A549 (cell line): ENCODE results near the gene LRFN3. TPM values are rescaled to one million over a fixed set of nuclear protein-coding genes. Genes with fewer than 3 reads are reported as not detected.
A peak's percentile ranks its signal among the peaks of the same experiment; 100 is the strongest.
"Not testable (repeated sequence)": the region's sequence is repeated elsewhere in the genome, so short reads cannot be mapped to it uniquely, and the experiment has no call there.

Source experiments
- ATAC-seq, 2 experiments: fragments of 200-7000 bp in 1 of 2; fragments of >200 bp in 1 of 2; cut with Nextera tagmentation in 1 of 2; cut with Tn5 transposase in 1 of 2; 3 replicates each; pipeline versions ENCODE4 v1.8.0 to v1.9.1; 2018 to 2020; ENCODE audit warnings: mild to moderate bottlenecking in 1 of 2, moderate library complexity in 1 of 2
- CTCF ChIA-PET: fragments of 300-600 bp; sonication (Branson Sonifier 250); formaldehyde crosslinking; extraction: SDS; loops from one replicate; lab custom pipeline; 2021; ENCODE audit warnings: antibody characterized with exemption, inconsistent platforms; lab: Yijun Ruan, JAX
- POLR2A ChIA-PET: fragments of 350-600 bp; formaldehyde crosslinking; extraction: SDS; loops from one replicate; lab custom pipeline; 2021; ENCODE audit warnings: antibody characterized with exemption, inconsistent platforms; lab: Yijun Ruan, JAX
- DNase-seq, 2 experiments: peaks; one replicate each; pipeline versions ENCODE4 v3.0.0 to v3.0.0-alpha.2; 2011 to 2016; ENCODE audit warnings: low read depth in 1 of 2, low spot score in 1 of 2
- FAIRE-seq: peaks from 2 replicates; lab custom pipeline; 2011; peaks lifted over from hg19 to GRCh38; lab: Jason Lieb, UNC
- H3K27ac ChIP-seq, 2 experiments: fragments of >200 bp; sonication (Bioruptor Twin); formaldehyde crosslinking; 3 replicates each; pipeline ENCODE4 v1.5.1; 2016 to 2017
- H3K4me1 ChIP-seq: fragments of >200 bp; sonication (Bioruptor Twin); formaldehyde crosslinking; 3 replicates; pipeline ENCODE4 v1.6.1; 2016
- H3K4me2 ChIP-seq: fragments of >200 bp; sonication (Bioruptor Twin); formaldehyde crosslinking; 3 replicates; pipeline ENCODE4 v1.6.1; 2016
- H3K4me3 ChIP-seq: fragments of >200 bp; sonication (Bioruptor Twin); formaldehyde crosslinking; 3 replicates; pipeline ENCODE4 v1.5.1; 2016
- H3K9me3 ChIP-seq: fragments of >200 bp; sonication (Bioruptor Twin); formaldehyde crosslinking; 3 replicates; pipeline ENCODE4 v1.6.1; 2016
- CHD4 ChIP-seq: fragments of 200-600 bp; sonication (generic); IDR thresholded peaks from 2 replicates; pipeline ENCODE4 v1.6.1; 2016; ENCODE audit warnings: antibody characterized with exemption, mild to moderate bottlenecking, borderline replicate concordance
- E2F6 ChIP-seq: IDR thresholded peaks from 2 replicates; pipeline ENCODE4 v1.6.1; 2012; ENCODE audit warnings: low read depth, borderline replicate concordance
- EP300 ChIP-seq, 2 experiments: fragments of >200 bp; sonication (Bioruptor Twin); formaldehyde crosslinking; IDR thresholded peaks; 2 replicates in 1 of 2; 3 replicates in 1 of 2; pipeline ENCODE4 v1.6.1; 2016 to 2017
- JUN ChIP-seq, 2 experiments: fragments of >200 bp; sonication (Bioruptor Twin); formaldehyde crosslinking; IDR thresholded peaks; 2 replicates in 1 of 2; 3 replicates in 1 of 2; pipeline ENCODE4 v1.6.1; 2016 to 2017
- MAZ ChIP-seq: fragments of 150-350 bp; IDR thresholded peaks from 2 replicates; pipeline ENCODE4 v1.6.1; 2014; ENCODE audit warnings: antibody characterized with exemption, low read depth, low read length, borderline replicate concordance
- NFE2L2 ChIP-seq: fragments of 150-350 bp; conservative IDR thresholded peaks from 2 replicates; pipeline ENCODE4 v1.6.1; 2014; ENCODE audit warnings: low read length
- RAD21 ChIP-seq, 2 experiments: fragments of >200 bp in 1 of 2; sonication (Bioruptor Twin) in 1 of 2; formaldehyde crosslinking in 1 of 2; IDR thresholded peaks in 1 of 2; conservative IDR thresholded peaks in 1 of 2; 2 replicates in 1 of 2; 3 replicates in 1 of 2; pipeline ENCODE4 v1.6.1; 2012 to 2018; ENCODE audit warnings: inconsistent platforms in 1 of 2
- RARB ChIP-seq: fragments of 250-450 bp; sonication (Bioruptor Pico); IDR thresholded peaks from 2 replicates; pipeline ENCODE4 v1.8.0; 2021; ENCODE audit warnings: mild to moderate bottlenecking, moderate library complexity
- TP53 ChIP-seq: fragments of 250-450 bp; sonication (Bioruptor Pico); IDR thresholded peaks from 2 replicates; pipeline ENCODE4 v1.5.0; 2021; ENCODE audit warnings: mild to moderate bottlenecking, moderate library complexity
- USF2 ChIP-seq: fragments of 450-650 bp; IDR thresholded peaks from 2 replicates; pipeline ENCODE4 v1.6.1; 2014; ENCODE audit warnings: antibody characterized with exemption
- ZC3H11A ChIP-seq: fragments of 450-650 bp; IDR thresholded peaks from 2 replicates; pipeline ENCODE4 v1.6.1; 2014; ENCODE audit warnings: antibody characterized with exemption, mild to moderate bottlenecking
- WGBS: methylation state at CpG from one replicate; pipeline ENCODE4 v1.1.6; 2017; ENCODE audit errors: missing lambda C conversion rate; 5-methylcytosine and 5-hydroxymethylcytosine counted together
- polyA plus RNA-seq, 4 experiments: library from polyadenylated mRNA; depleted of rRNA in 3 of 4; stranded (reverse); fragments of >200 nt; fragmentation: RNase III in 1 of 4; extraction: RNeasy Plus Mini Kit Qiagen cat#74134 plus additional on column Dnase treatment in 1 of 4; gene quantifications; 2 replicates in 3 of 4; 3 replicates in 1 of 4; pipeline ENCODE4 v1.2.3, GENCODE V29; 2011 to 2017
- TF ChIP-seq, protein P1 (sequence below): fragments of 150-350 bp; IDR thresholded peaks from 2 replicates; pipeline ENCODE4 v1.6.1; 2014; ENCODE audit warnings: low read depth, mild to moderate bottlenecking, low read length
- TF ChIP-seq, protein P2 (sequence below): fragments of >200 bp; sonication (Bioruptor Twin); formaldehyde crosslinking; IDR thresholded peaks from 3 replicates; pipeline ENCODE4 v1.5.1; 2016

LRFN3 gene
- polyA plus RNA-seq, 2 of the 4 experiments (the other 2 are of a cell fraction) = 2.4 to 16.6 TPM

- TF ChIP-seq USF2 (peak; percentile 55; the same call in 1 of the 2 replicates), MAZ (no peak)
- no peak for ATAC-seq
- WGBS = 51% methylated on average over 6 of the region's 6 CpGs
These were observed 19.9 kb downstream of the LRFN3 start for GRCh38 chr19:35955881-35956634.

GRCh38 chr19:35957411-35957810, 21.2 kb downstream of the LRFN3 start:
- POLR2A ChIA-PET = interaction anchor here (0.6 to 0.7 kb wide), 2 partner anchors 126 to 158 kb away, joined by 3 read pairs; partner anchors contain the start of gene TBCB
- FAIRE-seq, DNase-seq: not testable (repeated sequence)

More at GRCh38 chr19:35955881-35956634, 19.9 kb downstream of the LRFN3 start:
- H3K27ac ChIP-seq = no peak overlapping the region
- peak; percentile 94 for FAIRE-seq
- no peak for DNase-seq
- H3K9me3 ChIP-seq = peaks cover 7% of the 10 kb centered on the region; the same call in 2 of the 3 replicates
- H3K4me1 ChIP-seq = peaks cover 7% of the 10 kb centered on the region; the same call in 2 of the 3 replicates
- ChIA-PET POLR2A (interaction anchor here (0.6 kb wide), 1 partner anchor 461 kb away, joined by 4 read pairs; no protein-coding TSS in a partner anchor), CTCF (interaction anchor here (0.7 to 2.2 kb wide), 5 partner anchors 10 to 105 kb away, joined by 3 to 7 read pairs (median 3); no protein-coding TSS in a partner anchor)
- no peak overlapping the region for H3K4me2 ChIP-seq
- H3K4me3 ChIP-seq = no peak overlapping the region

DNA sequence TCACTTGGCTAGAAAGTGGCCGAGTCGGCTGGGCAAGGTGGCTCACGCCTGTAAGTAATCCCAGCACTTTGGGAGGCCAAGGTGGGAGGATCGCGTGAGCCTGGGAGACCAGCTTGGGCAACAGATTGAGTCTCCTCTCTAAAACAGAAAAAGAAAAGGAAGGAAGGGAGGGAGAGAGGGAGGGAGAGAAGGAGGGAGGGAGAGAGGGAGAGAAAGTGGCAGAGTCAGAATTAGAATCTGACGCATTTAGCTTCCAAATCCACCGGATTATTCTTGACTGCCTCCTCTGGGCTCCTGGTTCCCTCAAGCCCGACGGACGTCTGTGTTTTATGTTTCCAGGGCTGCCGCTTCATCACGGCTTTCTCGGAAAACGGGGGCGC, 22.5 kb downstream of the LRFN3 start:
- ATAC-seq (peak in 1 of 2 experiments; percentile 24; a peak in 3 of 6 replicates), DNase-seq (no peak), FAIRE-seq (no peak)
- WGBS = 37% methylated on average over 15 of the region's 15 CpGs
- Histone ChIP-seq H3K4me2 (peak overlapping the region; percentile 71), H3K9me3 (peaks cover 7% of the 10 kb centered on the region; the same call in 2 of the 3 replicates), H3K27ac (no peak overlapping the region), H3K4me3 (peak overlapping the region; percentile 21; the same call in 2 of the 3 replicates), H3K4me1 (peaks cover 7% of the 10 kb centered on the region; the same call in 2 of the 3 replicates)
- TF ChIP-seq TP53 (CRISPR knock-in tag) = no peak
- no peak for TF ChIP-seq NFE2L2
- no peak for TF ChIP-seq EP300 (IDR thresholded peaks at IDR 0.05)
- no peak for TF ChIP-seq JUN (IDR thresholded peaks at IDR 0.05)
- no peak for TF ChIP-seq CHD4
- TF ChIP-seq, protein P1, sequence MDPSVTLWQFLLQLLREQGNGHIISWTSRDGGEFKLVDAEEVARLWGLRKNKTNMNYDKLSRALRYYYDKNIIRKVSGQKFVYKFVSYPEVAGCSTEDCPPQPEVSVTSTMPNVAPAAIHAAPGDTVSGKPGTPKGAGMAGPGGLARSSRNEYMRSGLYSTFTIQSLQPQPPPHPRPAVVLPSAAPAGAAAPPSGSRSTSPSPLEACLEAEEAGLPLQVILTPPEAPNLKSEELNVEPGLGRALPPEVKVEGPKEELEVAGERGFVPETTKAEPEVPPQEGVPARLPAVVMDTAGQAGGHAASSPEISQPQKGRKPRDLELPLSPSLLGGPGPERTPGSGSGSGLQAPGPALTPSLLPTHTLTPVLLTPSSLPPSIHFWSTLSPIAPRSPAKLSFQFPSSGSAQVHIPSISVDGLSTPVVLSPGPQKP = no peak
- TF ChIP-seq E2F6 = no peak
- no peak for TF ChIP-seq ZC3H11A
- TF ChIP-seq MAZ = no peak
- TF ChIP-seq, protein P2, sequence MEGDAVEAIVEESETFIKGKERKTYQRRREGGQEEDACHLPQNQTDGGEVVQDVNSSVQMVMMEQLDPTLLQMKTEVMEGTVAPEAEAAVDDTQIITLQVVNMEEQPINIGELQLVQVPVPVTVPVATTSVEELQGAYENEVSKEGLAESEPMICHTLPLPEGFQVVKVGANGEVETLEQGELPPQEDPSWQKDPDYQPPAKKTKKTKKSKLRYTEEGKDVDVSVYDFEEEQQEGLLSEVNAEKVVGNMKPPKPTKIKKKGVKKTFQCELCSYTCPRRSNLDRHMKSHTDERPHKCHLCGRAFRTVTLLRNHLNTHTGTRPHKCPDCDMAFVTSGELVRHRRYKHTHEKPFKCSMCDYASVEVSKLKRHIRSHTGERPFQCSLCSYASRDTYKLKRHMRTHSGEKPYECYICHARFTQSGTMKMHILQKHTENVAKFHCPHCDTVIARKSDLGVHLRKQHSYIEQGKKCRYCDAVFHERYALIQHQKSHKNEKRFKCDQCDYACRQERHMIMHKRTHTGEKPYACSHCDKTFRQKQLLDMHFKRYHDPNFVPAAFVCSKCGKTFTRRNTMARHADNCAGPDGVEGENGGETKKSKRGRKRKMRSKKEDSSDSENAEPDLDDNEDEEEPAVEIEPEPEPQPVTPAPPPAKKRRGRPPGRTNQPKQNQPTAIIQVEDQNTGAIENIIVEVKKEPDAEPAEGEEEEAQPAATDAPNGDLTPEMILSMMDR = no peak
- no peak for TF ChIP-seq RARB (CRISPR knock-in tag)
- no peak for TF ChIP-seq USF2
- TF ChIP-seq RAD21 (conservative IDR thresholded peaks at IDR 0.05 in 1 of 2, IDR thresholded peaks at IDR 0.05 in 1 of 2) = no peak
- ChIA-PET POLR2A (no interaction called here), CTCF (interaction anchor here (0.9 to 2.0 kb wide), 12 partner anchors 9 to 172 kb away, joined by 3 to 10 read pairs (median 4); no protein-coding TSS in a partner anchor)

More at GRCh38 chr19:35957411-35957810, 21.2 kb downstream of the LRFN3 start:
- H3K27ac ChIP-seq, H3K9me3 ChIP-seq, ATAC-seq, H3K4me1 ChIP-seq, H3K4me2 ChIP-seq, H3K4me3 ChIP-seq: not testable (repeated sequence)
- 60% methylated on average over 8 of the region's 8 CpGs for WGBS
- CTCF ChIA-PET = interaction anchor here (1.5 to 2.2 kb wide), 3 partner anchors 9 to 76 kb away, joined by 5 to 7 read pairs (median 6); no protein-coding TSS in a partner anchor
